HepG2 (cell line): Measurements from ENCODE around the gene MATR3. TPM values are rescaled to one million over a fixed set of nuclear protein-coding genes. Genes with fewer than 3 reads are reported as not detected.

ENCODE experiments used
- ATF4 ChIP-seq, 2 experiments: fragments of 450-650 bp in 1 of 2; sonication (generic) in 1 of 2; formaldehyde crosslinking; IDR thresholded peaks; 2 replicates each; pipeline versions ENCODE4 v1.5.0 to v1.8.0; 2020 to 2022; ENCODE audit warnings: mild to moderate bottlenecking in 1 of 2, missing genetic modification reagents in 1 of 2
- HDAC6 ChIP-seq: fragments of 200-600 bp; sonication (generic); IDR thresholded peaks from 2 replicates; pipeline ENCODE4 v1.7.0; 2017; ENCODE audit warnings: mild to moderate bottlenecking, antibody characterized with exemption, low read length, low read depth
- HMG20B ChIP-seq: conservative IDR thresholded peaks from 2 replicates; pipeline ENCODE4 v1.6.1; 2016; ENCODE audit warnings: missing genetic modification reagents, missing compliant biosample characterization
- NAIF1 ChIP-seq: sonication (generic); formaldehyde crosslinking; IDR thresholded peaks from 2 replicates; pipeline ENCODE4 v1.5.0; 2020; ENCODE audit warnings: mild to moderate bottlenecking, missing genetic modification reagents, borderline replicate concordance
- NFE2L2 ChIP-seq: fragments of 150-350 bp; IDR thresholded peaks from 2 replicates; pipeline ENCODE4 v1.6.1; 2014; ENCODE audit warnings: low read length
- PAXIP1 ChIP-seq: sonication (generic); formaldehyde crosslinking; conservative IDR thresholded peaks from 2 replicates; pipeline ENCODE4 v1.4.0; 2020; ENCODE audit warnings: mild to moderate bottlenecking, missing genetic modification reagents, moderate library complexity
- PHF21A ChIP-seq: sonication (generic); formaldehyde crosslinking; IDR thresholded peaks from 2 replicates; pipeline ENCODE4 v1.5.0; 2020; ENCODE audit warnings: mild to moderate bottlenecking, missing genetic modification reagents
- SAP130 ChIP-seq: IDR thresholded peaks from 2 replicates; pipeline ENCODE4 v1.6.1; 2016; ENCODE audit warnings: low read depth
- SRY ChIP-seq: sonication (generic); formaldehyde crosslinking; IDR thresholded peaks from 2 replicates; pipeline ENCODE4 v1.8.0; 2022; ENCODE audit warnings: mild to moderate bottlenecking, missing genetic modification reagents
- TBX2 ChIP-seq: sonication (generic); formaldehyde crosslinking; IDR thresholded peaks from 2 replicates; pipeline ENCODE4 v1.5.0; 2020; ENCODE audit warnings: missing genetic modification reagents, mild to moderate bottlenecking, borderline replicate concordance
- TFE3 ChIP-seq: IDR thresholded peaks from 2 replicates; pipeline ENCODE4 v1.6.1; 2016
- ZIK1 ChIP-seq: sonication (generic); formaldehyde crosslinking; IDR thresholded peaks from 2 replicates; pipeline ENCODE4 v1.5.0; 2020; ENCODE audit warnings: mild to moderate bottlenecking, low read depth, missing genetic modification reagents, borderline replicate concordance
- ZNF143 ChIP-seq: sonication (generic); formaldehyde crosslinking; IDR thresholded peaks from 2 replicates; pipeline ENCODE4 v1.4.0; 2020; ENCODE audit warnings: missing genetic modification reagents
- ZNF18 ChIP-seq: sonication (generic); formaldehyde crosslinking; IDR thresholded peaks from 2 replicates; pipeline ENCODE4 v1.8.0; 2022; ENCODE audit warnings: mild to moderate bottlenecking, missing genetic modification reagents; ENCODE audit not compliant: insufficient replicate concordance
- ZNF512 ChIP-seq: sonication (generic); formaldehyde crosslinking; IDR thresholded peaks from 2 replicates; pipeline ENCODE4 v1.4.0; 2020; ENCODE audit warnings: mild to moderate bottlenecking, missing genetic modification reagents
- ZNF776 ChIP-seq: sonication (generic); formaldehyde crosslinking; IDR thresholded peaks from 2 replicates; pipeline ENCODE4 v1.4.0; 2020; ENCODE audit warnings: mild to moderate bottlenecking, missing genetic modification reagents
- ZNF879 ChIP-seq: sonication (generic); formaldehyde crosslinking; IDR thresholded peaks from 2 replicates; pipeline ENCODE4 v1.8.1; 2023; ENCODE audit warnings: missing genetic modification reagents
- polyA plus RNA-seq, 8 experiments: library from polyadenylated mRNA; depleted of rRNA in 3 of 8; stranded (reverse) in 7 of 8; unstranded in 1 of 8; fragments of >200 nt; fragmentation: Illumina TruSeq in 4 of 8; extraction: Trizol in 4 of 8; gene quantifications; 2 replicates each; pipeline versions ENCODE4 v1.2.1 to v1.2.3, GENCODE V29; 2011 to 2016; ENCODE audit warnings: low read depth in 4 of 8, missing spikeins in 1 of 8, mixed read lengths in 1 of 8; ENCODE audit not compliant: insufficient read depth in 1 of 8
- total RNA-seq, 5 experiments: library from RNA; depleted of rRNA; stranded (reverse); fragments of >200 nt; fragmentation: Illumina TruSeq; extraction: Trizol; gene quantifications; 2 replicates each; pipeline ENCODE4 v1.2.3, GENCODE V29; 2016; ENCODE audit warnings: low read depth in 1 of 5
- TF ChIP-seq, protein P1 (sequence below): sonication (generic); formaldehyde crosslinking; IDR thresholded peaks from 2 replicates; pipeline ENCODE4 v1.4.0; 2020; ENCODE audit warnings: missing genetic modification reagents

The MATR3 gene
- total and polyA plus RNA-seq, 2 of the 13 experiments (the other 11 are each of a cell fraction or from before 2014, with no cell fraction given): 94.2 to 341 TPM

DNA sequence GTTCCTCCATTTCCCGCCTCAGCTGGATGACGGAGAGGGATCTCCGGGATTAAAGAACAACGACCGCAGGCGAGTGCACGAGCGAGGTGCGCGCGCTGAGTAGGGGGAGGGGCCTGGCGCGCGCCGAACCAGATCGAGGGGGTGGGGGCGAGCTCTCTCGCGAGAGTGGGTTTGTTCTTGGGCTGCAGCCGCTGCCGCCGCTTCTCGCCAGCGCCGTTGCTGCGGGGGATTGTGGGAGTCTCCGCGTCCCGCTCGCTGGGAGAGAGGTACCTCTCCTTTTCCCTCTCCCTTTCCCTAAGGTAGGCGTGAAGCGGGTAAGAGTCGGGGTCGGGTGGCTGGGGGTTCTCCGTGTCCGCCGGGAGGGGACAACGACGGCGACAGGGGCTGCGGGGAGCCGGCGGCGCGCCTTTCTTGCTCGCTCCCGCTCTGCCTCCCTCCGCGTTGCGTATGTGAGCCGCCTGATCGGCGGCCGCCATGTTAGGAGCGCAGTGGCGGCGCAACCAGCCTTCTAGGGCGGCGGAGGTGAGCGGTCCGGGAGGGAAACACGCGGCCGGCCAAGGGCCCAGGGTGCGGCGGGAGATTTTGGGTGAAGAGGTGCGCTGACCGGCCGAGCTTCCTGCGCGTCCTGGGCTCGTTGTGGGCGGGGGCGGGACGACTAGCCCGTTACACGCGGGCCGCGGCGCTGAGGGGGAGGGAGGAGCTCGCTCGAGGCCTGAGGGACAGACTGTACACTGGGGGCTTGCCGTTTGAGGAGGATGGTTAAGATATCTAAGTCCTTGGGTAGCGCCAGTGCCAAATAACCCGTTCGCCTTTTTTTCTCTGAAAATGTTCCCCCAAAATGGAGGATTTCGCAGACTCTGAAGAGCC, at the start of gene MATR3 (continued):
- peak; percentile 63; the same call in 1 of the 2 replicates for TF ChIP-seq PAXIP1 (CRISPR knock-in tag)
- TF ChIP-seq PHF21A: no peak
- TF ChIP-seq TBX2 (CRISPR knock-in tag): peak; percentile 69
- no peak for TF ChIP-seq ATF4 (CRISPR knock-in tag; IDR thresholded peaks at IDR 0.05)
- TF ChIP-seq SAP130: peak; percentile 81
- TF ChIP-seq ZIK1: no peak
- TF ChIP-seq ZNF18: peak; percentile 84
- TF ChIP-seq ZNF512 (CRISPR knock-in tag): 0 out of 2 replicates have a peak, but pooled peaks have one; percentile 41
- TF ChIP-seq ZNF776 (CRISPR knock-in tag): 0 out of 2 replicates have a peak, but pooled peaks have one; percentile 25
- no peak; the same call in 1 of the 2 replicates for TF ChIP-seq TFE3 (CRISPR knock-in tag)
- peak; percentile 88 for TF ChIP-seq ZNF143 (CRISPR knock-in tag)
- TF ChIP-seq, protein P1, sequence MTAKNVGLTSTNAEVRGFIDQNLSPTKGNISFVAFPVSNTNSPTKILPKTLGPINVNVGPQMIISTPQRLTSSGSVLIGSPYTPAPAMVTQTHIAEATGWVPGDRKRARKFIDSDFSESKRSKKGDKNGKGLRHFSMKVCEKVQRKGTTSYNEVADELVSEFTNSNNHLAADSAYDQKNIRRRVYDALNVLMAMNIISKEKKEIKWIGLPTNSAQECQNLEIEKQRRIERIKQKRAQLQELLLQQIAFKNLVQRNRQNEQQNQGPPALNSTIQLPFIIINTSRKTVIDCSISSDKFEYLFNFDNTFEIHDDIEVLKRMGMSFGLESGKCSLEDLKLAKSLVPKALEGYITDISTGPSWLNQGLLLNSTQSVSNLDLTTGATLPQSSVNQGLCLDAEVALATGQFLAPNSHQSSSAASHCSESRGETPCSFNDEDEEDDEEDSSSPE (CRISPR knock-in tag): peak; percentile 90
- no peak for TF ChIP-seq ZNF879
- no peak; the same call in 1 of the 2 replicates for TF ChIP-seq SRY (CRISPR knock-in tag)
- TF ChIP-seq NFE2L2: no peak
- TF ChIP-seq NAIF1 (CRISPR knock-in tag): no peak
- TF ChIP-seq HDAC6: no peak
- TF ChIP-seq HMG20B: no peak; the same call in none of the 2 replicates
